ENCODE results near the gene HYDIN.

The HYDIN gene

DNA sequence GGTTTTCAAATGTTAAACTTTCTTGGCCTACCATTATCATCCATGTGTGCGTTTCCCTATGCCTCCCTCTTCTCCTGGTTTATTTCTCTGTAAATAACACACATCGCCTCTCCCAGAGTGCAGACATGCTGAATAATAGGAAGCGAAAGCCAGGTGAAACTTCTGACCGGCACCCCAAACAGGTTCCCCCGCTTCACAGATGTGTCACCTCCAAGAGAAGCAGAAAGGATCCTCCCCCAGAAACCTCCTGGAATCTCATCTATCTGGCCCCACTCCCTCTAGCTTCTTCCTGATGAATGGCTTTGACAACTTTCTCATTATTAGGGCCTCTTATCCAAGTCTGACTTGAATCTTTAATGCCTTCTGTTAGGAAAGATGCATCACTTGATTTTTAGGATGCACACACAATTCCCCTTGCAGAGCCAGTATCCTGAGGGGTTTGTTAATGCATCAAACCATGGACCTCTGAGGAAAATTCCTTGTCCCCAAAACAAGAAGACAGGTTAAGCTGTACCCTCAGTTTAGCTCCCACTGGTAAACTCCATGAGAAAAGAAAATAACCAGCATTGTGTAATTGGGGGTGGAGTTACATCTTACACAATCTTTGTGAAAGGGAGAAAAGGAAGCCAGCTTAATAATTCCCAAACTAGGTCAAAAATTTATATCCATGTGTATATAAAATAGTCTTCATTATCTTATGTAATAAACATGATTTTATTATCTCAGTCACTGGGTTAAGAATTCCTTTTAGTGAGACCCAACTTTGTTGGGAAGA is 20.1 kb upstream of the HYDIN start:
- in situ Hi-C loops (cut with HindIII; ENCODE audit: low sequenced_read_pairs): no loop called here
- TF ChIP-seq, protein P1, sequence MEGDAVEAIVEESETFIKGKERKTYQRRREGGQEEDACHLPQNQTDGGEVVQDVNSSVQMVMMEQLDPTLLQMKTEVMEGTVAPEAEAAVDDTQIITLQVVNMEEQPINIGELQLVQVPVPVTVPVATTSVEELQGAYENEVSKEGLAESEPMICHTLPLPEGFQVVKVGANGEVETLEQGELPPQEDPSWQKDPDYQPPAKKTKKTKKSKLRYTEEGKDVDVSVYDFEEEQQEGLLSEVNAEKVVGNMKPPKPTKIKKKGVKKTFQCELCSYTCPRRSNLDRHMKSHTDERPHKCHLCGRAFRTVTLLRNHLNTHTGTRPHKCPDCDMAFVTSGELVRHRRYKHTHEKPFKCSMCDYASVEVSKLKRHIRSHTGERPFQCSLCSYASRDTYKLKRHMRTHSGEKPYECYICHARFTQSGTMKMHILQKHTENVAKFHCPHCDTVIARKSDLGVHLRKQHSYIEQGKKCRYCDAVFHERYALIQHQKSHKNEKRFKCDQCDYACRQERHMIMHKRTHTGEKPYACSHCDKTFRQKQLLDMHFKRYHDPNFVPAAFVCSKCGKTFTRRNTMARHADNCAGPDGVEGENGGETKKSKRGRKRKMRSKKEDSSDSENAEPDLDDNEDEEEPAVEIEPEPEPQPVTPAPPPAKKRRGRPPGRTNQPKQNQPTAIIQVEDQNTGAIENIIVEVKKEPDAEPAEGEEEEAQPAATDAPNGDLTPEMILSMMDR (IDR thresholded peaks at IDR 0.05; ENCODE audit: low read depth, low read length, missing control alignments): no peak
- no peak overlapping the region for H3K4me3 ChIP-seq (ENCODE audit: low read depth, low read length)
- no peak for DNase-seq (ENCODE audit: low read depth)

GRCh38 chr16:71249399-71249798 is 18.9 kb upstream of the HYDIN start:
- no peak overlapping the region for H3K4me3 ChIP-seq (ENCODE audit: low read depth, low read length)
- no peak for DNase-seq (ENCODE audit: low read depth)
- TF ChIP-seq, protein P1 (IDR thresholded peaks at IDR 0.05; ENCODE audit: low read depth, low read length, missing control alignments): no peak
- in situ Hi-C loops (cut with HindIII; ENCODE audit: low sequenced_read_pairs): no loop called here

DNA sequence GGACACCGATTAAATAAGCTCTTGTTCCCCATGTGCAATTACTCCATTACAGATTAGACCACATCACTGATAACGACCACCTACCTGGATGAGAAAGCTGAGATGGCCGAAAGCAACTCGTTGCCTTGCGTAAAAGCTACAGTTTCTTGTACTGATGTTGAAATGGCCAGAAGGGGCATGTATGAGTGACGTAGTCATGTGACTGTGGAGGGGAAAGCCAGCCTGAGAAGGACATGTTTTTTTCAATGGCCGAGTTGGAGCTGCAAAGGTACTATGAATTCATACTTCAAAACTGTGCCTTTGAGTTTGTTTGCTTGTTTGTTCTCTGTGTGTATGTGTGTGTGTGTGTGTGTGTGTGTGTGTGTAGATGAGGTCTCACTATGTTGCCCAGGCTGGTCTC is 17.0 kb upstream of the HYDIN start:
- in situ Hi-C loops (cut with HindIII; ENCODE audit: low sequenced_read_pairs): no loop called here
- TF ChIP-seq, protein P1 (IDR thresholded peaks at IDR 0.05; ENCODE audit: low read depth, low read length, missing control alignments): no peak
- H3K4me3 ChIP-seq (ENCODE audit: low read depth, low read length): no peak overlapping the region
- no peak for DNase-seq (ENCODE audit: low read depth)

- TF ChIP-seq, protein P1 (IDR thresholded peaks at IDR 0.05; ENCODE audit: low read depth, low read length, missing control alignments): no peak
Measured at GRCh38 chr16:71246309-71246708, 15.8 kb upstream of the HYDIN start.

DNA sequence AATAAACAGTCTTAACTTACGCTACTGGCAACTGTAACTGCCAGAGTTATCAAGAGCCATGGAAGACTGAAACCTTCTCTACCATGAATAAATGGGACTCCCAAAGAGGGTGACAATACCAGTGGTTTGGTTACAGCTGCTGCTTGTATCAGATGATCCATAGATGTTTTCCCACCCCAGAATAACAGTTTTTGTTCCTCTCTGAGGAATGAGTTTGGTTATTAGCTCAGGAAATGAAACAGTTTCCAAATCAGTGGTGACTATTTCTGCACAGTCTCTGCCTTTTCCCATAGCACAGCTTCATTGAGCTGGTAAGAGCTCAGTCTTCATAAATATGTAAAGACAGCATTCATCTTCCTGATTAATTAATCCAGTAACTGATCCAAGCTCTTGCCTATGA is 14.0 kb upstream of the HYDIN start:
- in situ Hi-C loops (cut with HindIII; ENCODE audit: low sequenced_read_pairs): no loop called here
- TF ChIP-seq, protein P1 (IDR thresholded peaks at IDR 0.05; ENCODE audit: low read depth, low read length, missing control alignments): no peak
- no peak for DNase-seq (ENCODE audit: low read depth)
- no peak overlapping the region for H3K4me3 ChIP-seq (ENCODE audit: low read depth, low read length)

More at GRCh38 chr16:71246309-71246708, 15.8 kb upstream of the HYDIN start:
- in situ Hi-C loops (cut with HindIII; ENCODE audit: low sequenced_read_pairs): no loop called here
- no peak for DNase-seq (ENCODE audit: low read depth)
- H3K4me3 ChIP-seq (ENCODE audit: low read depth, low read length): no peak overlapping the region

DNA sequence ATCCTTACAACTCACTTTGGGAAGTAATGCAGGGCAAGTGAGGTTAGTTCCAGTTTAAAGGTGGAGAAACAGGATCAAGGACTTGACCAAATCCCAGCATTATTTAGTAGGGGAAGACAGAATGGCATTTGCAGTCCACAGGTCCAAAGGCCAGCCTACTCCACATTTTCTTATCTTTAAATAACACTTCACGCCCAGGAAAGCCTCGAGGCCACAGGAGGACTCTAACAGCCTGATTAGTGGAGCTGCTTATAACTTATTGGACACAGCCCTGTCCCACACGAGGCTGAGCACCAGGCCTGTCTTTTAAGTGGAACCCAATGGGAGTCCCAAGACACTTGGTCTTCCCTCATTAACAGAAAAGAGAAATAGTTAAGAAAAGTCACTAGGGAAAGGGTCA is 12.1 kb upstream of the HYDIN start:
- in situ Hi-C loops (cut with HindIII; ENCODE audit: low sequenced_read_pairs): no loop called here

More for the DNA sequence above, 12.1 kb upstream of the HYDIN start:
- no peak overlapping the region for H3K4me3 ChIP-seq (ENCODE audit: low read depth, low read length)
- no peak for DNase-seq (ENCODE audit: low read depth)
- TF ChIP-seq, protein P1 (IDR thresholded peaks at IDR 0.05; ENCODE audit: low read depth, low read length, missing control alignments): no peak

All from astrocyte of the cerebellum (primary cell).